Neural cell (in vitro differentiated cells): ENCODE data around the gene B4GALT5. TPM values are rescaled to one million over a fixed set of nuclear protein-coding genes. Genes with fewer than 3 reads are reported as not detected.

Source experiments
- H2AFZ ChIP-seq: fragments of 200-600, 300-800 bp; sonication (generic), shearing (Covaris generic); 2 replicates; pipeline ENCODE4 v1.6.0; 2014; ENCODE audit warnings: low read depth, mild to moderate bottlenecking, antibody characterized with exemption, low read length, moderate library complexity
- H3F3A ChIP-seq: fragments of 200-600 bp; shearing (Covaris generic); 2 replicates; pipeline ENCODE4 v1.6.1; 2016; ENCODE audit warnings: mild to moderate bottlenecking, moderate library complexity, mixed read lengths, antibody characterized with exemption, low read length; ENCODE audit not compliant: insufficient read depth, poor library complexity, severe bottlenecking
- H3K27ac ChIP-seq: fragments of 200-600, 300-800 bp; sonication (generic), shearing (Covaris generic); 2 replicates; pipeline ENCODE4 v1.5.1; 2014; ENCODE audit warnings: mild to moderate bottlenecking, low read length, moderate library complexity
- H3K27me3 ChIP-seq: fragments of 300-800, 200-600 bp; sonication (generic), shearing (Covaris generic); 2 replicates; pipeline ENCODE4 v1.6.0; 2014; ENCODE audit warnings: mild to moderate bottlenecking, low read depth, low read length, moderate library complexity; ENCODE audit not compliant: insufficient read depth
- H3K36me3 ChIP-seq: fragments of 300-800, 200-600 bp; sonication (generic), shearing (Covaris generic); 2 replicates; pipeline ENCODE4 v1.5.1; 2014; ENCODE audit warnings: mild to moderate bottlenecking, antibody characterized with exemption, low read length, moderate library complexity; ENCODE audit not compliant: insufficient read depth
- H3K4me2 ChIP-seq: fragments of 300-800, 200-600 bp; sonication (generic), shearing (Covaris generic); 2 replicates; pipeline ENCODE4 v1.6.0; 2014; ENCODE audit warnings: mild to moderate bottlenecking, low read length
- H3K4me3 ChIP-seq: fragments of 300-800, 200-600 bp; sonication (generic), shearing (Covaris generic); 2 replicates; pipeline ENCODE4 v1.5.1; 2014; ENCODE audit warnings: mild to moderate bottlenecking, low read length, moderate library complexity
- H3K79me2 ChIP-seq: fragments of 200-600 bp; shearing (Covaris generic); replicated peaks from 2 replicates; pipeline ENCODE4 v1.6.0; 2014; ENCODE audit warnings: mild to moderate bottlenecking, low read length, moderate library complexity; ENCODE audit not compliant: insufficient read depth
- H3K9ac ChIP-seq: fragments of 300-800, 200-600 bp; sonication (generic), shearing (Covaris generic); 2 replicates; pipeline ENCODE4 v1.6.1; 2016; ENCODE audit warnings: mild to moderate bottlenecking, low read length, mixed read lengths
- H3K9me2 ChIP-seq: fragments of 200-600 bp; shearing (Covaris generic); 2 replicates; pipeline ENCODE4 v1.6.1; 2016; ENCODE audit warnings: mild to moderate bottlenecking, low read length, mixed read lengths; ENCODE audit not compliant: insufficient read depth
- H3K9me3 ChIP-seq: fragments of 200-600, 300-800 bp; sonication (generic), shearing (Covaris generic); 2 replicates; pipeline ENCODE4 v1.6.1; 2016; ENCODE audit warnings: mild to moderate bottlenecking, mixed run types, low read length, moderate library complexity, mixed read lengths
- H4K20me1 ChIP-seq: fragments of 200-600 bp; shearing (Covaris generic); 2 replicates; pipeline ENCODE4 v1.6.1; 2016; ENCODE audit warnings: mild to moderate bottlenecking, mixed run types; ENCODE audit not compliant: insufficient read depth
- EP300 ChIP-seq: fragments of 450-650 bp; conservative IDR thresholded peaks from 2 replicates; pipeline ENCODE4 v1.6.1; 2014; ENCODE audit warnings: antibody characterized with exemption, mild to moderate bottlenecking, moderate library complexity; ENCODE audit not compliant: poor library complexity, severe bottlenecking
- EZH2 ChIP-seq: fragments of 200-600, 300-800 bp; shearing (Covaris generic), sonication (generic); IDR thresholded peaks from 2 replicates; pipeline ENCODE4 v1.6.1; 2014; ENCODE audit warnings: antibody characterized with exemption, low read length, borderline replicate concordance, mild to moderate bottlenecking; ENCODE audit not compliant: insufficient read depth, poor library complexity, severe bottlenecking
- MXI1 ChIP-seq: fragments of 450-650 bp; conservative IDR thresholded peaks from 2 replicates; pipeline ENCODE4 v1.6.1; 2014; ENCODE audit warnings: antibody characterized with exemption, mild to moderate bottlenecking; ENCODE audit not compliant: poor library complexity, severe bottlenecking
- POLR2AphosphoS5 ChIP-seq: IDR thresholded peaks from 2 replicates; pipeline ENCODE4 v1.6.1; 2012
- RAD21 ChIP-seq: fragments of 450-650 bp; conservative IDR thresholded peaks from 2 replicates; pipeline ENCODE4 v1.6.1; 2014; ENCODE audit warnings: antibody characterized with exemption, mild to moderate bottlenecking, moderate library complexity
- REST ChIP-seq: IDR thresholded peaks from 2 replicates; pipeline ENCODE4 v1.6.1; 2012; ENCODE audit warnings: borderline replicate concordance
- SMC3 ChIP-seq: fragments of 450-650 bp; conservative IDR thresholded peaks from 2 replicates; pipeline ENCODE4 v1.6.1; 2014; ENCODE audit warnings: antibody characterized with exemption, mild to moderate bottlenecking, moderate library complexity; ENCODE audit not compliant: poor library complexity
- TAF1 ChIP-seq: IDR thresholded peaks from 2 replicates; pipeline ENCODE4 v1.6.1; 2012; ENCODE audit warnings: low read depth
- polyA plus RNA-seq: library from polyadenylated mRNA; depleted of rRNA; stranded (reverse); fragments of >200 nt; gene quantifications from 2 replicates; pipeline ENCODE4 v1.2.3, GENCODE V29; 2014
- TF ChIP-seq, protein P1 (sequence below): fragments of 450-650 bp; IDR thresholded peaks from 2 replicates; pipeline ENCODE4 v1.5.1; 2014; ENCODE audit warnings: antibody characterized with exemption, mild to moderate bottlenecking, moderate library complexity; ENCODE audit not compliant: poor library complexity, severe bottlenecking

The B4GALT5 gene
- polyA plus RNA-seq, 1 donor from 2014 or later = 34.7 TPM

DNA sequence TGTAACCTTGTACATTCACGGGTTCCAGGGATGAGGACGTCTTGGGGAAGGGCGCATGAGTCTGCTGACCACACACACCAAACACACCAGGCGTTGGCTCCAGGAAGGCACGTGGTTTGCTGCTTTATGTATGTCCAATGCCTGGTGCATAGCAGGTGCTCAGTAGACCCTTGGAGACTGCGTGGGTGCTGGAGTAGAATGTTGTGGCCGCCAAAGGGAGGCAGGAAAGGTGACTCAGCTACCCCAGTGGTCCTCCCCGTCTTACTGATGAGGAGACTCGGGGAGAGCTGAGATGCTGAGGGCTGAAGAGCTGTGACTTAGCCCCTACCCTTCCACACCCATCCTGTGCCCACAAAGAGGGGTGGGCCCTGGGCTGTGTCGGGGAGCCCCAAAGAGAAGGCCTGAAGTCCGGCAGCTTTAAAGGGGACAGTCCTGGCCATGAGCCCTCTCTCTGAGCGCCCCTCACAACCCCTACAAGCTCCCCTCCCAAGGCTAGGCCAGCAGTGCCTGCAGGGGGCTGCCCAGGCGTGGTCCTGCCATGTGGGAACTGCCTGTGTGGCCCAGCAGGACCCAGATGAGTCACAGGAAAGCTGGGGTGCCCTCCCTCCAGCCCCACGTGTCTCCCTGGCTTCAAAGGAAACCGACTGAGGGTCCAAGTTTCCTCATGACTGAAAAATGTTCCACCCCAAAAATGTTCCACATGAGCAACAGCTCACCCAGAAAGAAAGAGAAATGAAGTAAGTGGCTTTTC, 117.7 kb downstream of the B4GALT5 start:
- Histone ChIP-seq H3K9me3 (no peaks in the 10 kb centered on the region), H3K4me2 (no peak overlapping the region), H3K36me3 (no peaks in the 10 kb centered on the region), H4K20me1 (no peaks in the 10 kb centered on the region), H3K27me3 (no peaks in the 10 kb centered on the region), H3K9me2 (no peaks in the 10 kb centered on the region), H3K27ac (no peak overlapping the region), H3K4me3 (no peak overlapping the region), H2AFZ (no peak overlapping the region), H3F3A (no peaks in the 10 kb centered on the region), H3K79me2 (no peaks in the 10 kb centered on the region), H3K9ac (no peak overlapping the region)
- TF ChIP-seq REST = no peak
- TF ChIP-seq RAD21 = no peak
- no peak for TF ChIP-seq POLR2AphosphoS5
- TF ChIP-seq MXI1 = no peak
- no peak for TF ChIP-seq TAF1
- no peak for TF ChIP-seq EP300

- H3K79me2 ChIP-seq = no peaks in the 10 kb centered on the region
- H2AFZ ChIP-seq = no peak overlapping the region
- no peak overlapping the region for H3K4me2 ChIP-seq
- H3K27me3 ChIP-seq = no peaks in the 10 kb centered on the region
- no peak overlapping the region for H3K9ac ChIP-seq
- TF ChIP-seq POLR2AphosphoS5 = no peak
- no peak for TF ChIP-seq TAF1
- no peak for TF ChIP-seq EP300
- TF ChIP-seq, protein P1, sequence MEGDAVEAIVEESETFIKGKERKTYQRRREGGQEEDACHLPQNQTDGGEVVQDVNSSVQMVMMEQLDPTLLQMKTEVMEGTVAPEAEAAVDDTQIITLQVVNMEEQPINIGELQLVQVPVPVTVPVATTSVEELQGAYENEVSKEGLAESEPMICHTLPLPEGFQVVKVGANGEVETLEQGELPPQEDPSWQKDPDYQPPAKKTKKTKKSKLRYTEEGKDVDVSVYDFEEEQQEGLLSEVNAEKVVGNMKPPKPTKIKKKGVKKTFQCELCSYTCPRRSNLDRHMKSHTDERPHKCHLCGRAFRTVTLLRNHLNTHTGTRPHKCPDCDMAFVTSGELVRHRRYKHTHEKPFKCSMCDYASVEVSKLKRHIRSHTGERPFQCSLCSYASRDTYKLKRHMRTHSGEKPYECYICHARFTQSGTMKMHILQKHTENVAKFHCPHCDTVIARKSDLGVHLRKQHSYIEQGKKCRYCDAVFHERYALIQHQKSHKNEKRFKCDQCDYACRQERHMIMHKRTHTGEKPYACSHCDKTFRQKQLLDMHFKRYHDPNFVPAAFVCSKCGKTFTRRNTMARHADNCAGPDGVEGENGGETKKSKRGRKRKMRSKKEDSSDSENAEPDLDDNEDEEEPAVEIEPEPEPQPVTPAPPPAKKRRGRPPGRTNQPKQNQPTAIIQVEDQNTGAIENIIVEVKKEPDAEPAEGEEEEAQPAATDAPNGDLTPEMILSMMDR = no peak
- TF ChIP-seq SMC3 = no peak
- TF ChIP-seq RAD21 = no peak
- TF ChIP-seq REST = no peak
- no peak for TF ChIP-seq MXI1
- no peak for TF ChIP-seq EZH2
- no peaks in the 10 kb centered on the region for H3K36me3 ChIP-seq
- no peaks in the 10 kb centered on the region for H3K9me3 ChIP-seq
- no peaks in the 10 kb centered on the region for H4K20me1 ChIP-seq
- H3K4me3 ChIP-seq = no peak overlapping the region
- no peaks in the 10 kb centered on the region for H3K9me2 ChIP-seq
- no peak overlapping the region for H3K27ac ChIP-seq
- no peaks in the 10 kb centered on the region for H3F3A ChIP-seq
These were observed 118.3 kb downstream of the B4GALT5 start for GRCh38 chr20:49595346-49595745.
